Measurements from ENCODE around the gene UGP2. TPM values are rescaled to one million over a fixed set of nuclear protein-coding genes. Genes with fewer than 3 reads are reported as not detected.

Gene UGP2
- total RNA-seq, 4 donors from 2014 or later: 60.1 to 84.9 (median 65.2) TPM

DNA sequence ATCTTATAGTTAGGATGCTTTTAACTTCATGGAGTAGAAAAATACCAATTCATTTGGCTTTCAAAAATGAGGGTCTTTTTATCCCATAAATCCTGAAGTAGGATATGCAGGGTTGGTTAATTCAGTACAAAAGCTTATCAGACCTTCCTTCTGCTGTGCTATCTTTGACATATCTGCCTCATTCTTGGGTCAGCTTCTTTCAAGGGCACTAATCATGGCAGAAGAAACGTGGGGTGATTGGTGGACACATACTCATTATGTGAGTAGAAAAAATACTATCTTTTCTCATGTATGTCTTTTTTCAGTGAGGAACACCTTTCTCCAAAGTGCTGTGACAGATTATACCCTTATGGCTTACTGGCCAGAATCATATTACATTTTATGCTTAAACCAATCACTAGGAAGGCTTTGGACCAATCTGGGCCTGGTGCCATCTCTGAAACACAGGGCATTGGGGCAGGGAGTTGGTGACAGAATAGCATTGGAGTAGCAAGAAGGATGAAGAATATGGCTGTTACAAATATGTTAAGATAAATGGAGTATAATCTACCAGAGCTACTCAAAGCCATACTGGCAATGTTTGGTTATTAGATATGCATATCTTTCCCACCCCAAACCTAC is 10.1 kb downstream of the UGP2 start:
- Histone ChIP-seq H3K4me1 (peaks cover 45% of the 10 kb centered on the region), H3K4me3 (no peak overlapping the region), H3K27ac (no peak overlapping the region), H3K27me3 (no peaks in the 10 kb centered on the region), H3K36me3 (no peaks in the 10 kb centered on the region), H3K9me3 (no peaks in the 10 kb centered on the region)
- no peak for DNase-seq (ENCODE audit: low spot score in 2 of 2)
- TF ChIP-seq, protein P1, sequence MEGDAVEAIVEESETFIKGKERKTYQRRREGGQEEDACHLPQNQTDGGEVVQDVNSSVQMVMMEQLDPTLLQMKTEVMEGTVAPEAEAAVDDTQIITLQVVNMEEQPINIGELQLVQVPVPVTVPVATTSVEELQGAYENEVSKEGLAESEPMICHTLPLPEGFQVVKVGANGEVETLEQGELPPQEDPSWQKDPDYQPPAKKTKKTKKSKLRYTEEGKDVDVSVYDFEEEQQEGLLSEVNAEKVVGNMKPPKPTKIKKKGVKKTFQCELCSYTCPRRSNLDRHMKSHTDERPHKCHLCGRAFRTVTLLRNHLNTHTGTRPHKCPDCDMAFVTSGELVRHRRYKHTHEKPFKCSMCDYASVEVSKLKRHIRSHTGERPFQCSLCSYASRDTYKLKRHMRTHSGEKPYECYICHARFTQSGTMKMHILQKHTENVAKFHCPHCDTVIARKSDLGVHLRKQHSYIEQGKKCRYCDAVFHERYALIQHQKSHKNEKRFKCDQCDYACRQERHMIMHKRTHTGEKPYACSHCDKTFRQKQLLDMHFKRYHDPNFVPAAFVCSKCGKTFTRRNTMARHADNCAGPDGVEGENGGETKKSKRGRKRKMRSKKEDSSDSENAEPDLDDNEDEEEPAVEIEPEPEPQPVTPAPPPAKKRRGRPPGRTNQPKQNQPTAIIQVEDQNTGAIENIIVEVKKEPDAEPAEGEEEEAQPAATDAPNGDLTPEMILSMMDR (IDR thresholded peaks at IDR 0.05): no peak
- TF ChIP-seq EP300 (IDR thresholded peaks at IDR 0.05) (no peak), POLR2A (IDR thresholded peaks at IDR 0.05) (no peak), POLR2AphosphoS5 (IDR thresholded peaks at IDR 0.05) (no peak)
- 77% methylated on average over 1 of the region's 1 CpG for WGBS

DNA sequence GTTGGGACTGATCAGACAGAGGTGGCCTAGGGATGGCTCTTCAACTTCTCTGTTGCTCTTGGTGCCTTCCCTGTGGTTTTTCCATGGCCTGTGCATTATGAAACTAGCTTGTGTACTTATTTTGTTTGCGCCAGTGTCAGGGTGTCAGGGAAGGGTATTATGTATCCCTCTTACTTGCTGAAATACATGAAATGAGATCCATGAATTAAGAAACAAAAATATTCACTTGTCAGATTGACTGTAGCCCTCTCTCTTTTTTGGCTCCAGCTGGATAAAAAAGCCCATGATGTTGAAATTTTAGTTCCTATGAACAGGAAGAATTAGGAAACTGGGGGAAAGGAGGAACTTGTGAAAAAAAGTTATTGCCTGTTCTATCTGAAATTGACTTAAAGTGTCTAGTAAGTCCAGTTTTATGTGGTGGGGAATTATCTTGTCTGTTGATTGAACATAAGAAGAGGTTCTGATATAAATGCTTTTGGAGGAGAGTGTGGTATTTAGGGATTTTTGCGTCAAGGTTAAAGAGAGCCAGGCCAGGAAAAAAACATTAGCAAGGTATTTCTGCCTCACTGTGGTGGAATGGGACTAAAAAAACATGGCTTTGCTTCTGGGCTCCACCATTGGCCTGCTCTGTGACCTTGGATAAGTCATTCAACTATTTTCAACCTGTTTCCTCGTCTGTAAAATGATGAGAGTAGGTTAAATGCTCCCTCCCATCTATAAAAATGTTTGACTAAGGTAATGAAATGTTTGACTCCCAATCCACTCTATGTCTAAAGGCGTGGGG is 12.0 kb downstream of the UGP2 start:
- TF ChIP-seq POLR2AphosphoS5 (IDR thresholded peaks at IDR 0.05): no peak
- TF ChIP-seq, protein P1 (IDR thresholded peaks at IDR 0.05): no peak
- no peak overlapping the region for H3K27ac ChIP-seq
- whole genome bisulfite sequencing: 90% methylated on average over 4 of the region's 4 CpGs

DNA sequence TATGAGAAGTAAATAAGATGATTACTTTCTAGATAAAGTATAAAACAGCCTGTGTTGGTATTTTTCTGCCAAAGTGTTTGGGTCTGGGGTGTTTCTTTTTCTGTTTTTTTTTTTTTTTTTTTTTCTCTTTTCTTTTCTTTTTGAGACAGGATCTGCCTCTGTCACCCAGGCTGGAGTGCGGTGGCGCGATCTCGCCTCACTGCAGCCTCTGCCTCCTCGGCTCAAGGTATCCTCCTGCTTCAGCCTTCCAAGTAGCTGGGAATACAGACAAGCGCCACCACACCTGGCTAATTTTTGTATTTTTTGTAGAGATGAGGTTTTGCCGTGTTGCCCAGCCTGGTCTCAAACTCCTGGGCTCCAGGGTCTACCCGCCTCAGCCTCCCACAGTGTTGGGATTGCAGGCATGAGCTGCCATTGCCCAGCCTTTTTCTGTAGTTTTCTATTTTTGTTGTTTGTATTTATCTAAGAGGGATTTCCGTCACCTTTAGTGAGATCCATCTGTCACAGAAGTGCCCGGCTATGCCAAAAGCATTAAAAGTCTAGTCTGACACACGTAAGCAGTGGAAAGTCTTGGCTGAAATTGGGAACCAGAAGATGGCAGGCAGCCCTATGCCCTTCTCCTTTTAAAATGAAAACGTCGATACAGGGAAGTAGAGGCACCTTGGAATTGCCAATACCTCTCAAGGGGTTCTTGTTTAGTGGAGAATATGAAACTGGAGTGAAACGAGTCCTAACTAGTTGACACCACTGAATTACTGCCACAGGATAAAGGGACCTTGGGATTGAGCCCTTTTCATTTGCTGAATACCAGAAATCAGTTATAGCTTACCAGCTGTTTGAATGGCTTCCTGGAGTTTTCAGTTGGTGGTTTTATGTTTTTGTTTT is 14.0 kb downstream of the UGP2 start:
- Histone ChIP-seq H3K4me1 (peaks cover 28% of the 10 kb centered on the region), H3K27ac (peak overlapping the region; percentile 22), H3K27me3 (no peaks in the 10 kb centered on the region), H3K36me3 (peaks cover 30% of the 10 kb centered on the region), H3K9me3 (no peaks in the 10 kb centered on the region), H3K4me3 (no peak overlapping the region)
- 88% methylated on average over 14 of the region's 14 CpGs for WGBS
- TF ChIP-seq, protein P1 (IDR thresholded peaks at IDR 0.05): no peak
- TF ChIP-seq EP300 (IDR thresholded peaks at IDR 0.05): no peak
- no peak for TF ChIP-seq POLR2A (IDR thresholded peaks at IDR 0.05)
- no peak for TF ChIP-seq POLR2AphosphoS5 (IDR thresholded peaks at IDR 0.05)
- DNase-seq (ENCODE audit: low spot score in 2 of 2): no peak

More for the DNA sequence above, 12.0 kb downstream of the UGP2 start:
- peaks cover 40% of the 10 kb centered on the region for H3K4me1 ChIP-seq
- no peaks in the 10 kb centered on the region for H3K27me3 ChIP-seq
- H3K4me3 ChIP-seq: no peak overlapping the region
- no peaks in the 10 kb centered on the region for H3K9me3 ChIP-seq
- DNase-seq (ENCODE audit: low spot score in 2 of 2): no peak
- peaks cover 18% of the 10 kb centered on the region for H3K36me3 ChIP-seq

GRCh38 chr2:63856303-63856603 is 14.6 kb downstream of the UGP2 start:
- Histone ChIP-seq H3K4me3 (no peak overlapping the region), H3K4me1 (peaks cover 27% of the 10 kb centered on the region), H3K27ac (peak overlapping the region; percentile 22), H3K27me3 (no peaks in the 10 kb centered on the region), H3K9me3 (no peaks in the 10 kb centered on the region), H3K36me3 (peaks cover 30% of the 10 kb centered on the region)
- TF ChIP-seq POLR2A (IDR thresholded peaks at IDR 0.05) (no peak), POLR2AphosphoS5 (IDR thresholded peaks at IDR 0.05) (no peak), EP300 (IDR thresholded peaks at IDR 0.05) (no peak)
- TF ChIP-seq, protein P1 (IDR thresholded peaks at IDR 0.05): no peak
- WGBS: 48% methylated on average over 5 of the region's 5 CpGs
- no peak for DNase-seq (ENCODE audit: low spot score in 2 of 2)

GRCh38 chr2:63858291-63858690 is 16.6 kb downstream of the UGP2 start:
- H3K27me3 ChIP-seq: no peaks in the 10 kb centered on the region
- no peak overlapping the region for H3K27ac ChIP-seq
- TF ChIP-seq POLR2A (IDR thresholded peaks at IDR 0.05): no peak
- no peak for TF ChIP-seq POLR2AphosphoS5 (IDR thresholded peaks at IDR 0.05)
- no peak for TF ChIP-seq EP300 (IDR thresholded peaks at IDR 0.05)
- TF ChIP-seq, protein P1 (IDR thresholded peaks at IDR 0.05): no peak
- no peak overlapping the region for H3K4me3 ChIP-seq
- peaks cover 39% of the 10 kb centered on the region for H3K36me3 ChIP-seq
- 96% methylated on average over 2 of the region's 2 CpGs for WGBS
- no peaks in the 10 kb centered on the region for H3K9me3 ChIP-seq
- no peak for DNase-seq (ENCODE audit: low spot score in 2 of 2)
- peaks cover 21% of the 10 kb centered on the region for H3K4me1 ChIP-seq

All from suprapubic skin (tissue), 4 donors.